Measurements from ENCODE around the gene FARSB.

FARSB gene

GRCh38 chr2:222545823-222546795, 109.8 kb downstream of the FARSB start:
- DNase-seq: no peak

- no peak for DNase-seq
Observed at GRCh38 chr2:222544661-222545060, 111.2 kb downstream of the FARSB start.

GRCh38 chr2:222538535-222538934, 117.4 kb downstream of the FARSB start:
- no peak for DNase-seq

GRCh38 chr2:222535477-222535876, 120.4 kb downstream of the FARSB start:
- DNase-seq: no peak

GRCh38 chr2:222532315-222532714, 123.6 kb downstream of the FARSB start:
- DNase-seq: no peak

- DNase-seq: no peak
Observed at GRCh38 chr2:222526480-222527277, 129.2 kb downstream of the FARSB start.

GRCh38 chr2:222525811-222526210, 130.1 kb downstream of the FARSB start:
- no peak for DNase-seq

GRCh38 chr2:222523783-222524544, 131.9 kb downstream of the FARSB start:
- no peak for DNase-seq

- DNase-seq: no peak
Observed at GRCh38 chr2:222522082-222522481, 133.8 kb downstream of the FARSB start.

- no peak for DNase-seq
Observed at GRCh38 chr2:222521099-222521498, 134.8 kb downstream of the FARSB start.
